Measurements from ENCODE around the gene UQCC2. TPM values are rescaled to one million over a fixed set of nuclear protein-coding genes. Genes with fewer than 3 reads are reported as not detected.

UQCC2 gene
- total and polyA plus RNA-seq, 2 of the 4 experiments (the other 2 are of a cell fraction): 13.8 to 34.5 TPM

GRCh38 chr6:33744001-33744848 lies 32.7 kb upstream of the UQCC2 start:
- in situ Hi-C loops (cut with MboI; ENCODE audit: low sequenced_read_pairs): no loop called here
- intact Hi-C loops (cut with micrococcal nuclease): loop anchor here (1.0 to 2.0 kb wide), 4 partner anchors 18 to 410 kb away; no protein-coding TSS in a partner anchor
- peak overlapping the region; percentile 72 for H2AFZ ChIP-seq (replicated peaks; ENCODE audit: low read length, poor library complexity)
- H3K4me2 ChIP-seq (ENCODE audit: low read depth, low read length): no peak overlapping the region
- ChIA-PET POLR2A (ENCODE audit: unreplicated experiment) (no interaction called here), CTCF (interaction anchor here (0.9 to 5.0 kb wide), 5 partner anchors 16 to 283 kb away, joined by 3 to 29 read pairs (median 4); no protein-coding TSS in a partner anchor)
- no peak overlapping the region for H3K4me3 ChIP-seq (ENCODE audit: insufficient read depth, low read depth, low read length)
- H3K56ac ChIP-seq (ENCODE audit: extremely low read depth, insufficient read depth, low read length): no peak overlapping the region
- no peak overlapping the region; the same call in 2 of the 3 replicates for H2BK15ac ChIP-seq (ENCODE audit: low read depth, low read length)
- H3K9me1 ChIP-seq (ENCODE audit: insufficient read depth, low read length): peaks cover 10% of the 10 kb centered on the region
- no peak overlapping the region for H3K23ac ChIP-seq (ENCODE audit: low read depth, low read length)
- no peaks in the 10 kb centered on the region; a peak in 1 of 4 replicates for H3K79me1 ChIP-seq (ENCODE audit: low read depth in 1 of 2, low read length in 2 of 2)
- peak overlapping the region; percentile 43; the same call in 1 of the 2 replicates for H4K91ac ChIP-seq (ENCODE audit: insufficient read depth, low read depth, low read length)
- H3K4me1 ChIP-seq (ENCODE audit: control insufficient read depth, insufficient read depth, low read length): peaks cover 22% of the 10 kb centered on the region
- H3K27me3 ChIP-seq (ENCODE audit: control insufficient read depth, insufficient read depth, low read length): peaks cover 6% of the 10 kb centered on the region; the same call in 1 of the 2 replicates
- peak overlapping the region; percentile 44; the same call in 1 of the 2 replicates for H2BK120ac ChIP-seq (ENCODE audit: low read depth, low read length)
- no peak overlapping the region; the same call in 1 of the 2 replicates for H3K14ac ChIP-seq (replicated peaks; ENCODE audit: low read depth, low read length)
- no peak overlapping the region for H3K27ac ChIP-seq (ENCODE audit: insufficient read depth, low read length)
- peak; percentile 70 for DNase-seq
- no peak for TF ChIP-seq FOS (IDR thresholded peaks at IDR 0.05; ENCODE audit: low read depth, low read length)
- TF ChIP-seq, protein P1, sequence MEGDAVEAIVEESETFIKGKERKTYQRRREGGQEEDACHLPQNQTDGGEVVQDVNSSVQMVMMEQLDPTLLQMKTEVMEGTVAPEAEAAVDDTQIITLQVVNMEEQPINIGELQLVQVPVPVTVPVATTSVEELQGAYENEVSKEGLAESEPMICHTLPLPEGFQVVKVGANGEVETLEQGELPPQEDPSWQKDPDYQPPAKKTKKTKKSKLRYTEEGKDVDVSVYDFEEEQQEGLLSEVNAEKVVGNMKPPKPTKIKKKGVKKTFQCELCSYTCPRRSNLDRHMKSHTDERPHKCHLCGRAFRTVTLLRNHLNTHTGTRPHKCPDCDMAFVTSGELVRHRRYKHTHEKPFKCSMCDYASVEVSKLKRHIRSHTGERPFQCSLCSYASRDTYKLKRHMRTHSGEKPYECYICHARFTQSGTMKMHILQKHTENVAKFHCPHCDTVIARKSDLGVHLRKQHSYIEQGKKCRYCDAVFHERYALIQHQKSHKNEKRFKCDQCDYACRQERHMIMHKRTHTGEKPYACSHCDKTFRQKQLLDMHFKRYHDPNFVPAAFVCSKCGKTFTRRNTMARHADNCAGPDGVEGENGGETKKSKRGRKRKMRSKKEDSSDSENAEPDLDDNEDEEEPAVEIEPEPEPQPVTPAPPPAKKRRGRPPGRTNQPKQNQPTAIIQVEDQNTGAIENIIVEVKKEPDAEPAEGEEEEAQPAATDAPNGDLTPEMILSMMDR (conservative IDR thresholded peaks at IDR 0.05; ENCODE audit: low read depth, low read length): peak; percentile 95
- TF ChIP-seq BHLHE40 (IDR thresholded peaks at IDR 0.05; ENCODE audit: low read depth, low read length): no peak
- TF ChIP-seq USF2 (IDR thresholded peaks at IDR 0.05; ENCODE audit: low read depth, low read length): no peak
- peak; percentile 91 for TF ChIP-seq SMC3 (IDR thresholded peaks at IDR 0.05; ENCODE audit: low read depth, low read length)
- no peak for TF ChIP-seq MAFK (IDR thresholded peaks at IDR 0.05; ENCODE audit: low read depth, low read length)
- peak; percentile 44; the same call in 1 of the 2 replicates for TF ChIP-seq MAZ (IDR thresholded peaks at IDR 0.05; ENCODE audit: borderline replicate concordance, low read depth, low read length)
- 0 out of 2 replicates have a peak, but pooled peaks have one; percentile 23 for TF ChIP-seq CEBPB (IDR thresholded peaks at IDR 0.05; ENCODE audit: low read depth, low read length)
- no peak for TF ChIP-seq RCOR1 (IDR thresholded peaks at IDR 0.05; ENCODE audit: insufficient replicate concordance, low read length)
- peak; percentile 91 for TF ChIP-seq RAD21 (IDR thresholded peaks at IDR 0.05; ENCODE audit: low read length)
- no peaks in the 10 kb centered on the region for H3K36me3 ChIP-seq (ENCODE audit: control insufficient read depth, insufficient read depth, low read length)
- H2AK5ac ChIP-seq (ENCODE audit: low read depth, low read length): peak overlapping the region; percentile 47; the same call in 1 of the 2 replicates
- WGBS, 2 experiments (ENCODE audit: extremely low coverage in 2 of 2, insufficient read length in 1 of 2): 36% methylated on average over 6 of the region's 11 CpGs; no CpG with 5 or more reads in 1 of the 2 experiments
- H2BK20ac ChIP-seq (ENCODE audit: low read depth, low read length): no peak overlapping the region
- no peak overlapping the region for H3K18ac ChIP-seq (ENCODE audit: low read depth, low read length)
- dilution Hi-C loops (cut with HindIII; ENCODE audit: low sequenced_read_pairs, unreplicated experiment): no loop called here
- H2BK5ac ChIP-seq (ENCODE audit: low read depth, low read length, poor library complexity, severe bottlenecking): no peak overlapping the region
- peak overlapping the region; percentile 51 for H2AK9ac ChIP-seq (replicated peaks; ENCODE audit: low read depth, low read length, poor library complexity)
- no TSS peak for BruUV-seq (replicated peaks)
- peak overlapping the region in 1 of 2 experiments; percentile 78; a peak in 2 of 4 replicates for H4K8ac ChIP-seq (ENCODE audit: low read depth in 2 of 2, low read length in 2 of 2)
- ATAC-seq (ENCODE audit: low read depth): peak; percentile 61
- H3K9me3 ChIP-seq (ENCODE audit: control insufficient read depth, insufficient read depth, low read length): no peaks in the 10 kb centered on the region
- no peaks in the 10 kb centered on the region; the same call in 1 of the 2 replicates for H4K20me1 ChIP-seq (ENCODE audit: insufficient read depth, low read length)
- no peak overlapping the region for H3K9ac ChIP-seq (ENCODE audit: low read depth, low read length)
- H3K4ac ChIP-seq (ENCODE audit: low read depth, low read length): 0 out of 2 replicates have a peak overlapping the region, but pooled peaks have one; percentile 30
- no peak overlapping the region; the same call in 1 of the 2 replicates for H4K5ac ChIP-seq (ENCODE audit: low read depth, low read length)

Data from IMR-90 (cell line).